GM12892 (cell line): ENCODE measurements around the gene AGBL3.
"Not testable (repeated sequence)": the region's sequence is repeated elsewhere in the genome, so short reads cannot be mapped to it uniquely, and the experiment has no call there.

Experiments used
- DNase-seq: peaks from one replicate; pipeline ENCODE4 v3.0.0; 2011; ENCODE audit not compliant: insufficient read length
- FAIRE-seq: peaks from 2 replicates; lab custom pipeline; 2011; peaks lifted over from hg19 to GRCh38; lab: Jason Lieb, UNC
- POLR2A ChIP-seq: IDR thresholded peaks from 2 replicates; pipeline ENCODE4 v1.6.1; 2011; ENCODE audit warnings: low read depth, low read length, control low read depth
- POLR2AphosphoS5 ChIP-seq: IDR thresholded peaks from 2 replicates; pipeline ENCODE4 v1.6.1; 2011; ENCODE audit warnings: low read depth, low read length, control low read depth
- TAF1 ChIP-seq: IDR thresholded peaks from 2 replicates; pipeline ENCODE4 v1.6.1; 2011; ENCODE audit warnings: low read depth, mild to moderate bottlenecking, control low read depth, low read length, borderline replicate concordance

The AGBL3 gene

GRCh38 chr7:135169141-135169963 lies 183.0 kb downstream of the AGBL3 start:
- DNase-seq (peak; percentile 59), FAIRE-seq (peak; percentile 82)
- no peak; the same call in 1 of the 2 replicates for TF ChIP-seq POLR2AphosphoS5
- TF ChIP-seq TAF1, result no peak
- no peak for TF ChIP-seq POLR2A

GRCh38 chr7:135169964-135170273 lies 183.6 kb downstream of the AGBL3 start:
- FAIRE-seq, result no peak
- DNase-seq, result no peak
- no peak for TF ChIP-seq TAF1
- no peak for TF ChIP-seq POLR2AphosphoS5
- no peak for TF ChIP-seq POLR2A

GRCh38 chr7:135170274-135170997 lies 184.1 kb downstream of the AGBL3 start, which contains the start of gene CYREN:
TSS of gene CYREN (minus strand) at chr7:135170707. CDS start at chr7:135168922, 1,785 bp downstream.
- FAIRE-seq, result peak; percentile 61
- TF ChIP-seq POLR2AphosphoS5 (no peak; the same call in none of the 2 replicates), POLR2A (peak; percentile 72), TAF1 (peak; percentile 64; the same call in 1 of the 2 replicates)

GRCh38 chr7:135170998-135171481 lies 184.7 kb downstream of the AGBL3 start:
- DNase-seq, FAIRE-seq: not testable (repeated sequence)
- 0 out of 2 replicates have a peak, but pooled peaks have one; percentile 3 for TF ChIP-seq POLR2AphosphoS5

More at GRCh38 chr7:135170274-135170997, 184.1 kb downstream of the AGBL3 start, which contains the start of gene CYREN:
- peak; percentile 77 for DNase-seq

- peak; percentile 62; the same call in 1 of the 2 replicates for TF ChIP-seq POLR2A
- FAIRE-seq, DNase-seq: not testable (repeated sequence)
Observed at GRCh38 chr7:135171581-135172291, 185.4 kb downstream of the AGBL3 start.

- FAIRE-seq, DNase-seq: not testable (repeated sequence)
Observed at GRCh38 chr7:135173916-135174315, 187.6 kb downstream of the AGBL3 start.

- no peak for FAIRE-seq
- no peak for DNase-seq
- TF ChIP-seq POLR2AphosphoS5 (no peak), TAF1 (no peak), POLR2A (no peak)
Observed at GRCh38 chr7:135174941-135175340, 188.6 kb downstream of the AGBL3 start.

GRCh38 chr7:135175931-135176330 lies 189.6 kb downstream of the AGBL3 start:
- no peak for TF ChIP-seq TAF1
- no peak for TF ChIP-seq POLR2A
- TF ChIP-seq POLR2AphosphoS5, result no peak
- DNase-seq (no peak), FAIRE-seq (no peak)

- no peak for FAIRE-seq
- DNase-seq, result no peak
- no peak for TF ChIP-seq POLR2AphosphoS5
- TF ChIP-seq TAF1, result no peak
- TF ChIP-seq POLR2A, result no peak
Observed at GRCh38 chr7:135177028-135177696, 190.9 kb downstream of the AGBL3 start.

GRCh38 chr7:135178364-135178763 lies 192.1 kb downstream of the AGBL3 start:
- no peak for TF ChIP-seq POLR2A
- TF ChIP-seq POLR2AphosphoS5, result no peak
- TF ChIP-seq TAF1, result no peak
- FAIRE-seq (no peak), DNase-seq (no peak)
